IMR-90 (cell line): Measurements from ENCODE around the gene OSBP2. TPM values are rescaled to one million over a fixed set of nuclear protein-coding genes. Genes with fewer than 3 reads are reported as not detected.

Experiments
- CEBPB ChIP-seq: IDR thresholded peaks from 2 replicates; pipeline ENCODE4 v1.6.1; 2012; ENCODE audit warnings: low read depth, low read length, improper control_type of control experiment
- CTCF ChIP-seq: conservative IDR thresholded peaks from 2 replicates; pipeline ENCODE4 v1.5.1; 2012; ENCODE audit warnings: mild to moderate bottlenecking, low read depth, low read length, improper control_type of control experiment
- RCOR1 ChIP-seq: IDR thresholded peaks from 2 replicates; pipeline ENCODE4 v1.6.1; 2012; ENCODE audit warnings: mild to moderate bottlenecking, low read length, improper control_type of control experiment; ENCODE audit not compliant: insufficient replicate concordance
- polyA plus RNA-seq, 3 experiments: library from polyadenylated mRNA; depleted of rRNA; stranded (reverse); fragments of >200 nt; gene quantifications; 2 replicates each; pipeline ENCODE4 v1.2.3, GENCODE V29; 2012; ENCODE audit warnings: low replicate concordance in 1 of 3
- total RNA-seq: library from RNA; depleted of rRNA; stranded (reverse); fragments of >200 nt; gene quantifications from 2 replicates; pipeline ENCODE4 v1.2.3, GENCODE V29; 2012

The OSBP2 gene
- total and polyA plus RNA-seq, 2 of the 4 experiments (the other 2 are of a cell fraction), result 1.8 to 2.2 TPM

DNA sequence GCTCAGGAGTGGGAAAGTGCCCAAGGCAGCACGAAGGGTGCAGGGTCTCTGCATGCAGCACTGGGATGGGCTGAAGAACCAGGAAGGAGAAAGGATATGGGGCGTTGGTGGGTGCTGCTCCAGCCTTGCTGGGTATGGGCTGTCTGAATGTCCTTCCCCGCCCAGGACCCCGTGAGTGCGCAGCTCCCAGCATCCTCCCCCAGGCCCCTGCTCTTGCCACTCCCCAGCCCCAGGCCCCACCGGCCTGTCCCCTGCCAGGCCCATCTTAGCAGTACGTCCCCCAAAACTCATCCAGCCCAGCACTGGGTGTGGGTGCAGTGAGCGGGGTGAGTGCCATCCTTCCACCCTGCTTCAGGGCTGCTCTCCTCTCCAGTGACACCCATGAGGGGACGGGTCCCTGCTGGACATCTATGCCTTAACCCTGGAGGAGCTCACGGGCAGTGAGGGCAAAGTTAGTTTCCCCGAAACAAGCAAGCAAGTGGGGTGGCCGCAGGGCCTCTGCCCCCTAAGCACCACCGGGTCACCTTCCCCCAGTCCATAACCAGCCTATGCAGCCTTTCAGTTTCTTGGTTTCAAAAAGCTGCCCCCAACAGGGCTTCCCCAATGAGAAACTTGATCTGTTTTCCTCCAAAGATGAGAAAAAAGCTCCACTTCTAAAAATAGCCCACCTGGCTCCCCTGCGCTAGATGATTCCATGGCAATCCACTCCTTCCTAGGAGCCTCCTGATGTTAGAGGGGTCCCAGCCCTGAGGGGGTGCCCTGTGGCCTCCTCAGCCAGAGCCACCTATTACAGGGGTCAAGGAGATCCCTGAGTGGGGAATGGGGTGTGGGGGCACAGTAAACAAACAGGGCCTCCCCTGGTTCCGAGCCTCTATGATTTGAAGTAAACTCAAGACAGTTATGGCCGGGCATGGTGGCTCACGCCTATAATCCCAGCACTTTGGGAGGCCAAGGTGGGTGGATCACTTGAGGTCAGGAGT is 170.1 kb downstream of the OSBP2 start (continued):
- TF ChIP-seq CTCF (no peak), RCOR1 (no peak), CEBPB (no peak)
